Activated T-cell treated with anti-CD3 and anti-CD28 coated beads, Interleukin-2, amount 50 U/mL, for 48 hours (primary cell): ENCODE results near the gene CCDC181.
"Not testable (repeated sequence)": the region's sequence is repeated elsewhere in the genome, so short reads cannot be mapped to it uniquely, and the experiment has no call there.

ENCODE experiments used
- DNase-seq, 2 experiments: peaks; one replicate each; pipeline ENCODE4 v3.0.0-alpha.2; 2020

CCDC181 gene

DNA sequence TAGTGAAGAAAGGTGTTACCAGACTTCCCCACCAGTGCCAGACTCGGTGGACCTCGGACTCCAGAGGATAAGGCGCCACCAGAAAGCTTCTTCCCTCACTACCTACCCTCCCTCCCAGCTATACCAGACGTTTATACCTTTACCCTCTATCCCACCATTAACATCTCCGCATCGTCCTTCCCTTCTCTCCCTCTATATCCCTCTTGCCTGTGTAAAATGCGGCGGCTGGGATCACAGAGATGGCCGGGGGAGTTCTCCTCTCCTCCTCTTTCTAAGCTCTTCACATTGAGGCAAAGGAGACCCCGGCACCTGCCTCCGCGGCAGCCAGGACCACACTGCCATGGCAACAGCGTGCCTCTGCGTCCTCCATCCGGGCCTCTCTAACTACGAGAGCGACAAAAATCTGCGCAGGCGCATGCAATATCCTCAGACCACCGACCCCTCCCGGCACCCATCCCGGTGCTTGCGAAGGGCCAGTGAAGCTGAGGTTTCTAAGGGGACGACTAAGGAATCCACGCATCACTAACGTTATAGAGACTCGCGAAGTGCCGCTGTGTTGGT lies at the start of gene CCDC181:
Gene CCDC181 (minus strand): TSS at position 394 of the 561 bp plus-strand sequence. CDS start 2,547 bp downstream, outside the sequence.
- peak; percentile 68 to 77 for DNase-seq

GRCh38 chr1:169475806-169476387 lies 48.6 kb upstream of the CCDC181 start:
- DNase-seq: no peak

- no peak for DNase-seq
Measured at GRCh38 chr1:169474302-169474995, 47.2 kb upstream of the CCDC181 start.

GRCh38 chr1:169473347-169473746 lies 46.1 kb upstream of the CCDC181 start:
- DNase-seq: no peak

DNA sequence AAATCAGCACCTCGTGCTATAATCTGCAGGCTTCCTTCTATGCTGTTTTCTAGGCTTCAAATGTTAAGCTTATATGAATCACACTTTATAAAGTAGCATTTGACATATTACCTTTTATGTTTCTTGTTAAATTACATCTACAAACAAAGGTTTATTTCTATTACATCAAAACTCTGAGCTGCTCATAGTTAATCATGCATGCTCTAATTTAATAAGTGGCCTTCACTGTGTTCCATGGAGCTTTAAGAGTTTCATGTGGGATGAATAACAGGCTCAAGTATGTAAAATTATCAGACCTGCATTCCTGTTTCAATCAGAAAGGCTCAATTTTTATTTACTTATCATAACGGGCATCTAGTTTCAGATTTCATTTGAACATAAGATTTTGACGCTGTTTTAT lies 45.5 kb upstream of the CCDC181 start:
- no peak for DNase-seq

- DNase-seq: no peak
Measured at GRCh38 chr1:169468982-169469381, 41.7 kb upstream of the CCDC181 start.

GRCh38 chr1:169466259-169467230 lies 39.3 kb upstream of the CCDC181 start:
- no peak for DNase-seq

DNA sequence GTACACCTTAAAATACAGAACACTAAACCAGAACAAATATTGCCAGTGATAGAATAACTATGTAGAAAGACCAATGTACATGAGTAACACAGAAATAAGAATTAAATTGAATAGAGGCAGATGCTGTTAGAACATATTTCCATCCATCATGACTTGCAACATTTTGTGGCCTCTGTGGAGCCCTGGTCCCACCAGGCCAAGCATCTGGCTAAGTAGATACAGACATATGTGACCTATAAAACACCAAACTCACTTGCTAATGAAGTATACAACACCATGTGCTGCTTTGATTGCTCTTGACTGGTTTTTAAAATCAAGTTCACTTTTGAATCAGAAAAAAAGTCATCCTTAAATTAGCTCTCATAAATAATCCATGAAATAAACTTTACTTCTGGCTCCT lies 38.0 kb upstream of the CCDC181 start:
- DNase-seq: no peak

- no peak for DNase-seq
Measured at GRCh38 chr1:169462385-169462784, 35.1 kb upstream of the CCDC181 start.

- DNase-seq: no peak
Measured at GRCh38 chr1:169461390-169462000, 34.2 kb upstream of the CCDC181 start.

GRCh38 chr1:169460191-169460833 lies 33.0 kb upstream of the CCDC181 start:
- DNase-seq: peak; percentile 29 to 33

- DNase-seq: no peak
Measured at GRCh38 chr1:169457443-169457842, 30.2 kb upstream of the CCDC181 start.

- DNase-seq: no peak
Measured at GRCh38 chr1:169456029-169456428, 28.8 kb upstream of the CCDC181 start.

GRCh38 chr1:169452921-169453320 lies 25.6 kb upstream of the CCDC181 start:
- no peak for DNase-seq

- DNase-seq: no peak
Measured at GRCh38 chr1:169451218-169451824, 24.0 kb upstream of the CCDC181 start.

DNA sequence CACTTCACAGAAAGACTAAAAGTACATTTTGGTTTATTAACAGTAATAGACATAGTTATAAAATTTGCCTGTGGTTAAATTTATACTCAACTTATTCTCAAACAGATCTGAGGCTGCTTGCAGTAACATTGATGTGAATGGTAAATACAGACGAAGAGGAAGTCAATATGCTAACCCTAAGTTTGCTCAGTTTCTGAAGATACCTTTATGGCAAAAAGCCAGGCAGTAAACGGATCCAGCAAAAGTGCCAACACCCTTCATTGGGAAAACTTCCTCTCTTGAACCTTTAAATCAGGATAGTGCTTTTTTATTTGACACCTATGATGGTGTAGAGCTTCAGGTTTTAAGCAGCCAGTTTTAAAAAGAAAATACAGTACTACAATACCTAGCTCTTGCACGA lies 16.6 kb upstream of the CCDC181 start:
- no peak for DNase-seq

DNA sequence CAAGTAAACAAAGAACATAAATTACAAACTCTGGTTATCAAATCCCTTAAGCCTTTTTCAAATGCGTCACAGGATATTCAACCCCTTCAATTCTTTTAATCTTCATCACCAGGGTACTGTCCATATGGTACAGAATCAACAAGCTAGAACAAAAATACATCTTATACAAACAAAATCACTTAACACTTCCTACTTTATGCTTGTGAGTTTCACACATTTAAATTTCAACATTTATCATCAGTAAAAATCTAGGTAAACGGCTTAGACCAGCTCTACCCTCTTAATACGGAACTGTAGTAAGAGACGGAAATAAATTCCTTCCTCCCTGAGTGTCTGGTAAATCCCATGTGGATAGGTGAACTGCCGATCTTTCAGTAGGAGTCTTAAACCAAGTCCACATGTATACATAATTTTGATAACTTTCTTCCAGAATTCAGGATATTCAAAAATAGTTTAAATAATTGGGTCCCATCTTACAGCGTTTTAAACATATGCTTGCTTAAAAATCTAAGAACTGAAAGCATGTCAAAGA lies 1.0 kb downstream of the CCDC181 start:
- no peak for DNase-seq

DNA sequence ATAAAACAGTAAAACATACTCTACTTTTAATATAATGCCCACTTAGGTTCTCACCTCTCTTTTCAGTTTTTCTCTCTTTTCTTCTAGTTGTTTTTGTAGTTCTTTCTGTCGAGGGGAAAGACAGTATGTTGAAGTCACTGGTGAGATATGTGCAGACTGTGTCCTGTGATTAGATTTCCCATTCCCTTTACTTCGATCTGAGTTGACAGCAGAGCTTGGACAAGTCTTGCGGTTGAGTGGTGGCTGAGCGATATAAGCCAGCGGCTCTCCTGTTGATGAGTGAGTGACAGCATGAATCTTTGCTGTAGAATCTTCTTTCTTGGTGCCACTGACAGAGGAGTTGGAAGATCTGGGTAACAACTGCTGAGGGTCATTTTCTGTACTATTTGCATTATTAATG lies 6.0 kb downstream of the CCDC181 start:
- DNase-seq: no peak

DNA sequence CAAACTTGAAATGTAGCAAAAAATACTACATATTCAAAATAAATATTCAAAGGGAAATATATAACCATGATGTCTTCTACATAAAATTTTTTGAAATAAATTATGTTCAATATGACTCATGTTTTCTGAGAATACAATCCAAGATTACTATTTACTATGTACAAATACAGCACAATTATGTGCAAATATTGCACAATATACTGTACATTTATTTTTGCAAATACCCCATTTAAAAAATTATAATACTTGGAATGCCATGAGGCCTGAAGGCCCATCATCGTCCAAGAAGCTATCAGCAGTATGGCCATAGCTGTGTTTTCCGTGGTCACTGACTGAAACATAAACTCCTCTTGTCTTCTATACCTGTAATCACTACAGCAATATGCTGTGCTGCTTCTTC lies 12.3 kb downstream of the CCDC181 start:
- no peak for DNase-seq

DNA sequence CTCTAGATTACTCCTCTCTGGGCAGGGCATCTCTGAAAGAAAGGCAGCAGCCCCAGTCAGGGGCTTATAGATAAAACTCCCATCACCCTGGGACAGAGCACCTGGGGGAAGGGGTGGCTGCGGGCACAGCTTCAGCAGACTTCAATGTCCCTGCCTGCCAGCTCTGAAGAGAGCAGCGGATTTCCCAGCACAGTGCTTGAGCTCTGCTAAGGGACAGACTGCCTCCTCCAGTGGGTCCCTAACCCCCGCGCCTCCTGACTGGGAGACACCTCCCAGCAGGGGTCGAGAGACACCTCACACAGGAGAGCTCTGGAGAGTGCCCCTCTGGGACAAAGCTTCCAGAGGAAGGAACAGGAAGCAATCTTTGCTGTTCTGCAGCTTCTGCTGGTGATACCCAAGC lies 18.9 kb downstream of the CCDC181 start:
- DNase-seq: not testable (repeated sequence)

GRCh38 chr1:169402578-169402977 lies 24.7 kb downstream of the CCDC181 start:
- not testable (repeated sequence) for DNase-seq

- no peak for DNase-seq
Measured at GRCh38 chr1:169395955-169396354, 31.3 kb downstream of the CCDC181 start.
